H1 (cell line): ENCODE data around the gene OR52E4. TPM values are rescaled to one million over a fixed set of nuclear protein-coding genes. Genes with fewer than 3 reads are reported as not detected.

ENCODE experiments used
- polyA plus RNA-seq, 7 experiments: library from polyadenylated mRNA; depleted of rRNA in 3 of 7; stranded (reverse) in 5 of 7; unstranded in 2 of 7; fragments of >200 nt in 5 of 7; fragments of 200-250 nt in 2 of 7; gene quantifications; 1 replicate in 5 of 7; 2 replicates in 1 of 7; 4 replicates in 1 of 7; pipeline versions ENCODE4 v1.2.1 to v1.2.3, GENCODE V29; 2011 to 2013; ENCODE audit warnings: missing spikeins in 2 of 7, mixed read lengths in 2 of 7
- total RNA-seq: library from RNA; stranded (reverse); fragmentation: NEBNext Ultra II Directional; extraction: Animal tissue kit (Norgen Biotek cat#: 25700); gene quantifications from 2 replicates; pipeline ENCODE4 v1.2.1, GENCODE V29; 2021
- TF ChIP-seq, protein P1 (sequence below): fragments of 300-600 bp; sonication (generic); IDR thresholded peaks from 2 replicates; pipeline ENCODE4 v1.7.1; 2012; ENCODE audit warnings: low read length, moderate library complexity, mild to moderate bottlenecking, inconsistent platforms; ENCODE audit not compliant: insufficient replicate concordance

Gene OR52E4
- total and polyA plus RNA-seq, 2 of the 8 experiments (the other 6 are each of a cell fraction or from before 2014, with no cell fraction given) = not detected

DNA sequence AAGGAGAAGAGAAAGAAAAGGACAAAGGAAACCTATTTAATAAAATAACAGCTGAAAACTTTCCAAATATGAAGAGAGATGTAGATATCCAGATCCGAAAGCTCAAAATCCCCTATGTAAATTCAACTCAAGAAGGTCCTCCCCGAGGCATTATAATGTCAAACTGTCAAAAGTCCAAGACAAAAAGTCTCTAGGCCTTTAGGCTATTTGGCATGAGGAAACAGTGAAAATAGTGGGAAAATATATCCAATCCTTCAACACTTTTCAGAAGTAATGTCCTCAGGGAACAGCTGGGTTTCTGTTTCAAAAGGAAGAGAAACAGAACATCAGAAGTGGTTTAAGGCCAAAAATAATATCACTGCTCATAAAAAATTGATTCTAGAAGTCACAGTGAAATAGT is 1.9 kb upstream of the OR52E4 start (continued):
- TF ChIP-seq, protein P1, sequence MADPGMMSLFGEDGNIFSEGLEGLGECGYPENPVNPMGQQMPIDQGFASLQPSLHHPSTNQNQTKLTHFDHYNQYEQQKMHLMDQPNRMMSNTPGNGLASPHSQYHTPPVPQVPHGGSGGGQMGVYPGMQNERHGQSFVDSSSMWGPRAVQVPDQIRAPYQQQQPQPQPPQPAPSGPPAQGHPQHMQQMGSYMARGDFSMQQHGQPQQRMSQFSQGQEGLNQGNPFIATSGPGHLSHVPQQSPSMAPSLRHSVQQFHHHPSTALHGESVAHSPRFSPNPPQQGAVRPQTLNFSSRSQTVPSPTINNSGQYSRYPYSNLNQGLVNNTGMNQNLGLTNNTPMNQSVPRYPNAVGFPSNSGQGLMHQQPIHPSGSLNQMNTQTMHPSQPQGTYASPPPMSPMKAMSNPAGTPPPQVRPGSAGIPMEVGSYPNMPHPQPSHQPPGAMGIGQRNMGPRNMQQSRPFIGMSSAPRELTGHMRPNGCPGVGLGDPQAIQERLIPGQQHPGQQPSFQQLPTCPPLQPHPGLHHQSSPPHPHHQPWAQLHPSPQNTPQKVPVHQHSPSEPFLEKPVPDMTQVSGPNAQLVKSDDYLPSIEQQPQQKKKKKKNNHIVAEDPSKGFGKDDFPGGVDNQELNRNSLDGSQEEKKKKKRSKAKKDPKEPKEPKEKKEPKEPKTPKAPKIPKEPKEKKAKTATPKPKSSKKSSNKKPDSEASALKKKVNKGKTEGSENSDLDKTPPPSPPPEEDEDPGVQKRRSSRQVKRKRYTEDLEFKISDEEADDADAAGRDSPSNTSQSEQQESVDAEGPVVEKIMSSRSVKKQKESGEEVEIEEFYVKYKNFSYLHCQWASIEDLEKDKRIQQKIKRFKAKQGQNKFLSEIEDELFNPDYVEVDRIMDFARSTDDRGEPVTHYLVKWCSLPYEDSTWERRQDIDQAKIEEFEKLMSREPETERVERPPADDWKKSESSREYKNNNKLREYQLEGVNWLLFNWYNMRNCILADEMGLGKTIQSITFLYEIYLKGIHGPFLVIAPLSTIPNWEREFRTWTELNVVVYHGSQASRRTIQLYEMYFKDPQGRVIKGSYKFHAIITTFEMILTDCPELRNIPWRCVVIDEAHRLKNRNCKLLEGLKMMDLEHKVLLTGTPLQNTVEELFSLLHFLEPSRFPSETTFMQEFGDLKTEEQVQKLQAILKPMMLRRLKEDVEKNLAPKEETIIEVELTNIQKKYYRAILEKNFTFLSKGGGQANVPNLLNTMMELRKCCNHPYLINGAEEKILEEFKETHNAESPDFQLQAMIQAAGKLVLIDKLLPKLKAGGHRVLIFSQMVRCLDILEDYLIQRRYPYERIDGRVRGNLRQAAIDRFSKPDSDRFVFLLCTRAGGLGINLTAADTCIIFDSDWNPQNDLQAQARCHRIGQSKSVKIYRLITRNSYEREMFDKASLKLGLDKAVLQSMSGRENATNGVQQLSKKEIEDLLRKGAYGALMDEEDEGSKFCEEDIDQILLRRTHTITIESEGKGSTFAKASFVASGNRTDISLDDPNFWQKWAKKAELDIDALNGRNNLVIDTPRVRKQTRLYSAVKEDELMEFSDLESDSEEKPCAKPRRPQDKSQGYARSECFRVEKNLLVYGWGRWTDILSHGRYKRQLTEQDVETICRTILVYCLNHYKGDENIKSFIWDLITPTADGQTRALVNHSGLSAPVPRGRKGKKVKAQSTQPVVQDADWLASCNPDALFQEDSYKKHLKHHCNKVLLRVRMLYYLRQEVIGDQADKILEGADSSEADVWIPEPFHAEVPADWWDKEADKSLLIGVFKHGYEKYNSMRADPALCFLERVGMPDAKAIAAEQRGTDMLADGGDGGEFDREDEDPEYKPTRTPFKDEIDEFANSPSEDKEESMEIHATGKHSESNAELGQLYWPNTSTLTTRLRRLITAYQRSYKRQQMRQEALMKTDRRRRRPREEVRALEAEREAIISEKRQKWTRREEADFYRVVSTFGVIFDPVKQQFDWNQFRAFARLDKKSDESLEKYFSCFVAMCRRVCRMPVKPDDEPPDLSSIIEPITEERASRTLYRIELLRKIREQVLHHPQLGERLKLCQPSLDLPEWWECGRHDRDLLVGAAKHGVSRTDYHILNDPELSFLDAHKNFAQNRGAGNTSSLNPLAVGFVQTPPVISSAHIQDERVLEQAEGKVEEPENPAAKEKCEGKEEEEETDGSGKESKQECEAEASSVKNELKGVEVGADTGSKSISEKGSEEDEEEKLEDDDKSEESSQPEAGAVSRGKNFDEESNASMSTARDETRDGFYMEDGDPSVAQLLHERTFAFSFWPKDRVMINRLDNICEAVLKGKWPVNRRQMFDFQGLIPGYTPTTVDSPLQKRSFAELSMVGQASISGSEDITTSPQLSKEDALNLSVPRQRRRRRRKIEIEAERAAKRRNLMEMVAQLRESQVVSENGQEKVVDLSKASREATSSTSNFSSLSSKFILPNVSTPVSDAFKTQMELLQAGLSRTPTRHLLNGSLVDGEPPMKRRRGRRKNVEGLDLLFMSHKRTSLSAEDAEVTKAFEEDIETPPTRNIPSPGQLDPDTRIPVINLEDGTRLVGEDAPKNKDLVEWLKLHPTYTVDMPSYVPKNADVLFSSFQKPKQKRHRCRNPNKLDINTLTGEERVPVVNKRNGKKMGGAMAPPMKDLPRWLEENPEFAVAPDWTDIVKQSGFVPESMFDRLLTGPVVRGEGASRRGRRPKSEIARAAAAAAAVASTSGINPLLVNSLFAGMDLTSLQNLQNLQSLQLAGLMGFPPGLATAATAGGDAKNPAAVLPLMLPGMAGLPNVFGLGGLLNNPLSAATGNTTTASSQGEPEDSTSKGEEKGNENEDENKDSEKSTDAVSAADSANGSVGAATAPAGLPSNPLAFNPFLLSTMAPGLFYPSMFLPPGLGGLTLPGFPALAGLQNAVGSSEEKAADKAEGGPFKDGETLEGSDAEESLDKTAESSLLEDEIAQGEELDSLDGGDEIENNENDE = no peak
